A549 (cell line): ENCODE results near the gene UNC5B.

ENCODE experiments used
- CBX2 ChIP-seq: fragments of 200-600 bp; sonication (generic); IDR thresholded peaks from 2 replicates; pipeline ENCODE4 v1.6.1; 2016; ENCODE audit warnings: low read depth, mild to moderate bottlenecking, borderline replicate concordance
- CEBPB ChIP-seq, 2 experiments: fragments of >200 bp in 1 of 2; sonication (Bioruptor Twin) in 1 of 2; formaldehyde crosslinking in 1 of 2; IDR thresholded peaks; 2 replicates each; pipeline ENCODE4 v1.6.1; 2012 to 2016
- CTCF ChIP-seq: fragments of >200 bp; sonication (Bioruptor Twin); formaldehyde crosslinking; IDR thresholded peaks from 3 replicates; pipeline ENCODE4 v1.5.1; 2016
- EP300 ChIP-seq, 2 experiments: fragments of >200 bp; sonication (Bioruptor Twin); formaldehyde crosslinking; IDR thresholded peaks; 2 replicates in 1 of 2; 3 replicates in 1 of 2; pipeline ENCODE4 v1.6.1; 2016 to 2017
- ESRRA ChIP-seq: fragments of 150-350 bp; IDR thresholded peaks from 2 replicates; pipeline ENCODE4 v1.6.1; 2014; ENCODE audit warnings: mild to moderate bottlenecking, low read length, borderline replicate concordance
- POLR2A ChIP-seq: IDR thresholded peaks from 2 replicates; pipeline ENCODE4 v1.6.1; 2012; ENCODE audit warnings: mild to moderate bottlenecking, low read length
- RAD21 ChIP-seq, 2 experiments: fragments of >200 bp in 1 of 2; sonication (Bioruptor Twin) in 1 of 2; formaldehyde crosslinking in 1 of 2; IDR thresholded peaks in 1 of 2; conservative IDR thresholded peaks in 1 of 2; 2 replicates in 1 of 2; 3 replicates in 1 of 2; pipeline ENCODE4 v1.6.1; 2012 to 2018; ENCODE audit warnings: inconsistent platforms in 1 of 2
- TF ChIP-seq, protein P1 (sequence below): IDR thresholded peaks from 2 replicates; pipeline ENCODE4 v1.6.1; 2012
- TF ChIP-seq, protein P2 (sequence below): fragments of 200-600 bp; sonication (generic); IDR thresholded peaks from 2 replicates; pipeline ENCODE4 v1.6.1; 2016; ENCODE audit warnings: antibody characterized with exemption, mild to moderate bottlenecking, moderate library complexity
- TF ChIP-seq, protein P3 (sequence below): IDR thresholded peaks from 2 replicates; pipeline ENCODE4 v1.6.1; 2012; ENCODE audit warnings: low read depth, borderline replicate concordance

DNA sequence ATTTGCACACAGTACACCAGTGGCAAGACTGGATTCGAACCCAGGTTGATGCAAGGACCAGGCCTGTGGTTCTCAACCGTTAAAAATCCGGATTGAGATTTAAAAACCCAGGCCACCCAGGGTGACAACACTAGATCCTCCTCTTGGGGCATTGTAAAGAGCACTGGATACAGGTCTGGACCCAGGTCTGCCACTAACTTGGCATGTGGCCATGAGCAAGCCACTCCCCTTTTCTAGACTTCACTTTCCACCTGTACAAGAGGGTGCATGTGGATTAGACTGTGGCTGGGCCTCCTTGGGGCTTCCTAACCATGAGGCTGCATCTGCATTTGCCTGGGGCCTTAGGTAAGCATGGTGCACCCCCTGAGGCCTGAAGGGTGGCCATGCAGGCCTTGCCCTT, 85.0 kb downstream of the UNC5B start:
- TF ChIP-seq CTCF (no peak), CBX2 (no peak), ESRRA (no peak), POLR2A (no peak), EP300 (IDR thresholded peaks at IDR 0.05) (no peak), CEBPB (IDR thresholded peaks at IDR 0.05) (no peak), RAD21 (conservative IDR thresholded peaks at IDR 0.05 in 1 of 2, IDR thresholded peaks at IDR 0.05 in 1 of 2) (no peak)
- TF ChIP-seq, protein P1, sequence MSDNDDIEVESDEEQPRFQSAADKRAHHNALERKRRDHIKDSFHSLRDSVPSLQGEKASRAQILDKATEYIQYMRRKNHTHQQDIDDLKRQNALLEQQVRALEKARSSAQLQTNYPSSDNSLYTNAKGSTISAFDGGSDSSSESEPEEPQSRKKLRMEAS: no peak
- TF ChIP-seq, protein P2, sequence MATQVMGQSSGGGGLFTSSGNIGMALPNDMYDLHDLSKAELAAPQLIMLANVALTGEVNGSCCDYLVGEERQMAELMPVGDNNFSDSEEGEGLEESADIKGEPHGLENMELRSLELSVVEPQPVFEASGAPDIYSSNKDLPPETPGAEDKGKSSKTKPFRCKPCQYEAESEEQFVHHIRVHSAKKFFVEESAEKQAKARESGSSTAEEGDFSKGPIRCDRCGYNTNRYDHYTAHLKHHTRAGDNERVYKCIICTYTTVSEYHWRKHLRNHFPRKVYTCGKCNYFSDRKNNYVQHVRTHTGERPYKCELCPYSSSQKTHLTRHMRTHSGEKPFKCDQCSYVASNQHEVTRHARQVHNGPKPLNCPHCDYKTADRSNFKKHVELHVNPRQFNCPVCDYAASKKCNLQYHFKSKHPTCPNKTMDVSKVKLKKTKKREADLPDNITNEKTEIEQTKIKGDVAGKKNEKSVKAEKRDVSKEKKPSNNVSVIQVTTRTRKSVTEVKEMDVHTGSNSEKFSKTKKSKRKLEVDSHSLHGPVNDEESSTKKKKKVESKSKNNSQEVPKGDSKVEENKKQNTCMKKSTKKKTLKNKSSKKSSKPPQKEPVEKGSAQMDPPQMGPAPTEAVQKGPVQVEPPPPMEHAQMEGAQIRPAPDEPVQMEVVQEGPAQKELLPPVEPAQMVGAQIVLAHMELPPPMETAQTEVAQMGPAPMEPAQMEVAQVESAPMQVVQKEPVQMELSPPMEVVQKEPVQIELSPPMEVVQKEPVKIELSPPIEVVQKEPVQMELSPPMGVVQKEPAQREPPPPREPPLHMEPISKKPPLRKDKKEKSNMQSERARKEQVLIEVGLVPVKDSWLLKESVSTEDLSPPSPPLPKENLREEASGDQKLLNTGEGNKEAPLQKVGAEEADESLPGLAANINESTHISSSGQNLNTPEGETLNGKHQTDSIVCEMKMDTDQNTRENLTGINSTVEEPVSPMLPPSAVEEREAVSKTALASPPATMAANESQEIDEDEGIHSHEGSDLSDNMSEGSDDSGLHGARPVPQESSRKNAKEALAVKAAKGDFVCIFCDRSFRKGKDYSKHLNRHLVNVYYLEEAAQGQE: no peak
- TF ChIP-seq, protein P3, sequence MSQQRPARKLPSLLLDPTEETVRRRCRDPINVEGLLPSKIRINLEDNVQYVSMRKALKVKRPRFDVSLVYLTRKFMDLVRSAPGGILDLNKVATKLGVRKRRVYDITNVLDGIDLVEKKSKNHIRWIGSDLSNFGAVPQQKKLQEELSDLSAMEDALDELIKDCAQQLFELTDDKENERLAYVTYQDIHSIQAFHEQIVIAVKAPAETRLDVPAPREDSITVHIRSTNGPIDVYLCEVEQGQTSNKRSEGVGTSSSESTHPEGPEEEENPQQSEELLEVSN: no peak
